MM.1S (cell line): ENCODE results near the gene TMEM254.

Experiments used
- DNase-seq: peaks from one replicate; pipeline ENCODE4 v3.0.0-alpha.2; 2015
- H2AFZ ChIP-seq: fragments of 300-600 bp; sonication (generic); 2 replicates; pipeline ENCODE4 v1.6.0; 2016; ENCODE audit warnings: antibody characterized with exemption, low read length
- H3F3A ChIP-seq: fragments of 300-600 bp; sonication (generic); 2 replicates; pipeline ENCODE4 v1.6.1; 2016; ENCODE audit warnings: mild to moderate bottlenecking, antibody characterized with exemption, low read length, moderate library complexity, mixed read lengths; ENCODE audit not compliant: insufficient read depth
- H3K27ac ChIP-seq: fragments of 300-600 bp; sonication (generic); 2 replicates; pipeline ENCODE4 v1.5.1; 2016; ENCODE audit warnings: mild to moderate bottlenecking, low read length
- H3K27me3 ChIP-seq: fragments of 300-600 bp; sonication (generic); replicated peaks from 2 replicates; pipeline ENCODE4 v1.6.0; 2016; ENCODE audit warnings: low read length; ENCODE audit not compliant: insufficient read depth
- H3K36me3 ChIP-seq: fragments of 300-600 bp; sonication (generic); replicated peaks from 2 replicates; pipeline ENCODE4 v1.6.1; 2016; ENCODE audit warnings: mild to moderate bottlenecking, low read length, mixed read lengths; ENCODE audit not compliant: insufficient read depth
- H3K4me1 ChIP-seq: fragments of 300-600 bp; sonication (generic); 2 replicates; pipeline ENCODE4 v1.6.1; 2016; ENCODE audit warnings: low read length, mixed read lengths
- H3K4me2 ChIP-seq: fragments of 300-600 bp; sonication (generic); 2 replicates; pipeline ENCODE4 v1.6.0; 2016; ENCODE audit warnings: low read depth, low read length
- H3K4me3 ChIP-seq: fragments of 300-600 bp; sonication (generic); 2 replicates; pipeline ENCODE4 v1.5.1; 2016; ENCODE audit warnings: low read length, mixed read lengths
- H3K79me2 ChIP-seq: fragments of 300-600 bp; sonication (generic); 2 replicates; pipeline ENCODE4 v1.6.1; 2016; ENCODE audit warnings: mixed run types, low read length, mixed read lengths
- H3K9ac ChIP-seq: fragments of 300-600 bp; sonication (generic); 2 replicates; pipeline ENCODE4 v1.6.1; 2016; ENCODE audit warnings: low read length, mixed read lengths
- H3K9me2 ChIP-seq: fragments of 300-600 bp; sonication (generic); replicated peaks from 2 replicates; pipeline ENCODE4 v1.6.1; 2016; ENCODE audit warnings: mild to moderate bottlenecking, low read length, mixed read lengths; ENCODE audit not compliant: insufficient read depth
- H3K9me3 ChIP-seq: fragments of 300-600 bp; sonication (generic); replicated peaks from 2 replicates; pipeline ENCODE4 v1.6.1; 2016; ENCODE audit warnings: mild to moderate bottlenecking, low read length, mixed read lengths; ENCODE audit not compliant: insufficient read depth
- H4K20me1 ChIP-seq: fragments of 300-600 bp; sonication (generic); 2 replicates; pipeline ENCODE4 v1.6.1; 2016; ENCODE audit warnings: mild to moderate bottlenecking, low read length, moderate library complexity, mixed read lengths; ENCODE audit not compliant: insufficient read depth
- EZH2 ChIP-seq: fragments of 300-600 bp; sonication (generic); optimal IDR thresholded peaks from 2 replicates; pipeline ENCODE3; 2017; ENCODE audit warnings: low read depth, mild to moderate bottlenecking, antibody characterized with exemption, low read length, mixed read lengths
- EZH2phosphoT487 ChIP-seq: fragments of 300-600 bp; sonication (generic); IDR thresholded peaks from 2 replicates; pipeline ENCODE4 v1.6.1; 2018; ENCODE audit warnings: antibody characterized with exemption, low read length
- TF ChIP-seq, protein P1 (sequence below): fragments of 300-600 bp; sonication (generic); IDR thresholded peaks from 2 replicates; pipeline ENCODE4 v1.5.1; 2016; ENCODE audit warnings: antibody characterized with exemption, low read length, mixed read lengths

The TMEM254 gene

DNA sequence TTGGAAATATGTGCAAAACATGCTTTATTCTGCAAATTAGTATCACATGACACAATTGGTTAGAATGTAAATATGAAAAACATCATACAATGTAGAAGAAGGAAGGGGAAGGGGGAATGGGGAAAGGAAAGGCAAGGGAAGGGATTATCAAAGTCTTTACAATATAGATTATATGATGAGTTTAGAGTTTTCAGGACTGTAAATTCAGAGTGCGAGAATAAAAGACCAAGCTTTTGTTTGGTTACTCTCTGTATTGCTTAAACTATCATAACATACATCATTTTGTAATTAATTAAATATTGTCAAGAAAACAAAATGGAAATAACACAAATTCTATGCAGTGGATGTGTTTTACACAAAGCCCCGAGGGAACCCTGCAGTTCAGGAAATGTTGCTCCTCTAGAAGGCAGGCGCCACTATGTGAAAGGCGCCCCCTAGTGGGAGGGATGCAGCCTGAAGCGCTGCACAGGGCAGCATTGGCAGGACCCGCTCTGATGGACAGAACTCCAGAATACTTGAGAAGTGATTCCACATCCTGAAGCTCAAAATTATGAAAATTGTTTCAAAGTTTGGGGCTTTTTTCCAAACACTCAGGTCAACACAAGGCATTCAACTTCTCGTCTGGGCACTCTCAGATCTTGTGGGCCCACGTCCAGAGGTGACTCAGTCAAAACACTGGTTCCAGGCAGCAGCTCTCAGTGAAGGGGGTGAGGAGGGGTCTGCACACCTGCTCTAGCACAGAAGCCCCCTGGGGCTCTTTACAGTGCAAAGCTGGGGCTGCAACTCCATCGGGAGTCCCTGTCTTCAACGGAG, 31.6 kb upstream of the TMEM254 start:
- Histone ChIP-seq H3K36me3 (no peaks in the 10 kb centered on the region), H3K27me3 (no peaks in the 10 kb centered on the region), H3K9me3 (no peaks in the 10 kb centered on the region), H3K27ac (no peak overlapping the region), H3K4me3 (no peak overlapping the region), H3K4me2 (no peak overlapping the region), H3F3A (no peaks in the 10 kb centered on the region), H3K9ac (no peak overlapping the region), H4K20me1 (no peaks in the 10 kb centered on the region), H3K79me2 (no peaks in the 10 kb centered on the region), H3K9me2 (no peaks in the 10 kb centered on the region), H2AFZ (no peak overlapping the region), H3K4me1 (no peaks in the 10 kb centered on the region)
- TF ChIP-seq, protein P1, sequence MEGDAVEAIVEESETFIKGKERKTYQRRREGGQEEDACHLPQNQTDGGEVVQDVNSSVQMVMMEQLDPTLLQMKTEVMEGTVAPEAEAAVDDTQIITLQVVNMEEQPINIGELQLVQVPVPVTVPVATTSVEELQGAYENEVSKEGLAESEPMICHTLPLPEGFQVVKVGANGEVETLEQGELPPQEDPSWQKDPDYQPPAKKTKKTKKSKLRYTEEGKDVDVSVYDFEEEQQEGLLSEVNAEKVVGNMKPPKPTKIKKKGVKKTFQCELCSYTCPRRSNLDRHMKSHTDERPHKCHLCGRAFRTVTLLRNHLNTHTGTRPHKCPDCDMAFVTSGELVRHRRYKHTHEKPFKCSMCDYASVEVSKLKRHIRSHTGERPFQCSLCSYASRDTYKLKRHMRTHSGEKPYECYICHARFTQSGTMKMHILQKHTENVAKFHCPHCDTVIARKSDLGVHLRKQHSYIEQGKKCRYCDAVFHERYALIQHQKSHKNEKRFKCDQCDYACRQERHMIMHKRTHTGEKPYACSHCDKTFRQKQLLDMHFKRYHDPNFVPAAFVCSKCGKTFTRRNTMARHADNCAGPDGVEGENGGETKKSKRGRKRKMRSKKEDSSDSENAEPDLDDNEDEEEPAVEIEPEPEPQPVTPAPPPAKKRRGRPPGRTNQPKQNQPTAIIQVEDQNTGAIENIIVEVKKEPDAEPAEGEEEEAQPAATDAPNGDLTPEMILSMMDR: peak; percentile 95
- no peak for TF ChIP-seq EZH2
- DNase-seq: peak; percentile 74

DNA sequence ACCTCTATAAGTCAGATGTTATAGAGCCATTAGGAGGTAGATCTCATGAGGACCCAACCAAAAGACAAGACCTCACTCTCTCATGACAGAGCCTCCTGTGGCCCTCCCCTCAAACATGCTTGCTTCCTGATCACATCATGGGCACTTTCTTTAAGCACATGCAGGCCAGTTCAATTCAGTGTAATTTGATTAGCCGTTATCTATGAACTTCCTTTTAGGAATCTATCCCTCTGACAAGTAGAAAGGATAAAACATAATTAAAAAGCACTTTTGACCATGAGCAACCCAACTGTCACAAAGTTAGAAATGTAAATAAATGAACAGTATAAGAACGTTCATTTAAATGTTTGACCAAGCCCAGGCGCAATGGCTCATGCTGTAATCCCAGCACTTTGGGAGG, 27.7 kb upstream of the TMEM254 start:
- no peaks in the 10 kb centered on the region for H3K4me1 ChIP-seq
- no peak overlapping the region for H3K27ac ChIP-seq
- H3K79me2 ChIP-seq: no peaks in the 10 kb centered on the region
- no peak overlapping the region for H3K4me2 ChIP-seq
- H3K9me2 ChIP-seq: no peaks in the 10 kb centered on the region
- no peaks in the 10 kb centered on the region for H4K20me1 ChIP-seq
- no peak overlapping the region for H2AFZ ChIP-seq
- no peaks in the 10 kb centered on the region for H3K36me3 ChIP-seq
- no peaks in the 10 kb centered on the region for H3K27me3 ChIP-seq
- no peak overlapping the region for H3K4me3 ChIP-seq
- TF ChIP-seq EZH2 (no peak), EZH2phosphoT487 (no peak)
- TF ChIP-seq, protein P1: no peak
- H3F3A ChIP-seq: no peaks in the 10 kb centered on the region
- H3K9me3 ChIP-seq: no peaks in the 10 kb centered on the region
- DNase-seq: no peak
- H3K9ac ChIP-seq: no peak overlapping the region

DNA sequence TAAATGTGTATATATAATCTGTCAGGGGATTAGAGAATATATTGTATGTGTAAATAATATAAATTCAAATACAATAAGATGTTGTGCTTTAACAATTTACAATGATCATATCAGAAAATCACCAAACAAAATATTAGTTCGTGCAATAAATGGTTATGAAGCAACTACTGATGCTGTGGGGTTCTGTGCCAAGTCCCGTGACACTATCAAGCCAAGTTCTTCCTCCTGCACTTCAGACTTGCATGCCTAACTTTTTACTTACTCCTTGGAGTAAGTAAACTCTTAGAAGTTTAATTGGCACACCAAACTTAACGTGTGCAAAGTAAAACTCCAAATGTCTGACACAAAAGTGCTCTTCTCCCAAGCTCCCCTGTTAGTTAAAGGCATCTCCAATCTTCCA, 26.5 kb upstream of the TMEM254 start:
- Histone ChIP-seq H2AFZ (no peak overlapping the region), H3K4me2 (no peak overlapping the region), H3K36me3 (no peaks in the 10 kb centered on the region), H3K9me2 (no peaks in the 10 kb centered on the region), H4K20me1 (no peaks in the 10 kb centered on the region), H3K9me3 (no peaks in the 10 kb centered on the region), H3F3A (no peaks in the 10 kb centered on the region), H3K4me1 (no peaks in the 10 kb centered on the region), H3K27ac (no peak overlapping the region), H3K27me3 (no peaks in the 10 kb centered on the region), H3K79me2 (no peaks in the 10 kb centered on the region), H3K4me3 (no peak overlapping the region), H3K9ac (no peak overlapping the region)
- no peak for TF ChIP-seq EZH2
- no peak for TF ChIP-seq EZH2phosphoT487
- TF ChIP-seq, protein P1: no peak
- no peak for DNase-seq
